HL-60/S4 treated with retinoic acid at 250 ng/mL for 4 days and 3 days (cell line): ENCODE results near the gene OR5K3.
"Not testable (repeated sequence)": the region's sequence is repeated elsewhere in the genome, so short reads cannot be mapped to it uniquely, and the experiment has no call there.

ENCODE experiments used
- in situ Hi-C: fragments of 300-500 bp; cut with MboI; formaldehyde crosslinking; loops from 2 replicates; pipeline ENCODE4 v1.7.0; 2022; ENCODE audit warnings: low sequenced_read_pairs

Gene OR5K3

GRCh38 chr3:98390366-98390765 is at the start of gene OR5K3:
OR5K3 (plus strand) TSS chr3:98390666; CDS start chr3:98390666, 0 bp downstream.
- in situ Hi-C loops = no loop called here

GRCh38 chr3:98341758-98342157 is 48.7 kb upstream of the OR5K3 start:
- in situ Hi-C loops = loop anchor here (25.0 kb wide), 1 partner anchor 554 kb away; no protein-coding TSS in a partner anchor

GRCh38 chr3:98343647-98344507 is 46.6 kb upstream of the OR5K3 start:
- in situ Hi-C loops = loop anchor here (25.0 kb wide), 1 partner anchor 557 kb away; no protein-coding TSS in a partner anchor

GRCh38 chr3:98350082-98350481 is 40.4 kb upstream of the OR5K3 start:
- in situ Hi-C loops = no loop called here

GRCh38 chr3:98353554-98353953 is 36.9 kb upstream of the OR5K3 start, which contains the start of gene OR5K4:
OR5K4 (plus strand) TSS chr3:98353854; CDS start chr3:98353854, 0 bp downstream.
- in situ Hi-C loops = no loop called here

GRCh38 chr3:98359250-98359649 is 31.2 kb upstream of the OR5K3 start:
- in situ Hi-C loops = no loop called here

GRCh38 chr3:98359993-98360675 is 30.3 kb upstream of the OR5K3 start:
- in situ Hi-C loops = no loop called here

GRCh38 chr3:98360681-98361080 is 29.8 kb upstream of the OR5K3 start:
- in situ Hi-C loops = no loop called here

GRCh38 chr3:98361289-98361688 is 29.2 kb upstream of the OR5K3 start:
- in situ Hi-C loops = no loop called here

GRCh38 chr3:98367464-98368246 is 22.8 kb upstream of the OR5K3 start:
- in situ Hi-C loops = no loop called here

GRCh38 chr3:98371186-98371585 is 19.3 kb upstream of the OR5K3 start:
- in situ Hi-C loops = no loop called here

- in situ Hi-C loops = no loop called here
Measured at GRCh38 chr3:98371853-98372252, 18.6 kb upstream of the OR5K3 start.

- in situ Hi-C loops = no loop called here
Measured at GRCh38 chr3:98372445-98372844, 18.0 kb upstream of the OR5K3 start.

GRCh38 chr3:98376631-98377030 is 13.8 kb upstream of the OR5K3 start:
- in situ Hi-C loops = no loop called here

- in situ Hi-C loops = no loop called here
Measured at GRCh38 chr3:98388147-98388546, 2.3 kb upstream of the OR5K3 start.

- in situ Hi-C loops = no loop called here
Measured at GRCh38 chr3:98395101-98395500, 4.6 kb downstream of the OR5K3 start.

- in situ Hi-C loops = not testable (repeated sequence)
Measured at GRCh38 chr3:98396482-98396881, 6.0 kb downstream of the OR5K3 start.

GRCh38 chr3:98398513-98398912 is 8.0 kb downstream of the OR5K3 start:
- in situ Hi-C loops = no loop called here

- in situ Hi-C loops = no loop called here
Measured at GRCh38 chr3:98402507-98402906, 12.0 kb downstream of the OR5K3 start.

- in situ Hi-C loops = no loop called here
Measured at GRCh38 chr3:98404010-98404409, 13.5 kb downstream of the OR5K3 start.

- in situ Hi-C loops = no loop called here
Measured at GRCh38 chr3:98406034-98406433, 15.6 kb downstream of the OR5K3 start.
